Cardiac septum (tissue), 1 donor: ENCODE data around the gene LIN52. TPM values are rescaled to one million over a fixed set of nuclear protein-coding genes. Genes with fewer than 3 reads are reported as not detected.
"Not testable (repeated sequence)": the region's sequence is repeated elsewhere in the genome, so short reads cannot be mapped to it uniquely, and the experiment has no call there.

Experiments
- DNase-seq: peaks from one replicate; pipeline ENCODE4 v3.0.0-alpha.2; 2020; ENCODE audit warnings: low spot score
- intact Hi-C: fragments of 100-400 bp; cut with DNase I; formaldehyde crosslinking; loops from one replicate; pipeline ENCODE4 v1.14.0; 2022
- total RNA-seq: library from RNA; stranded (reverse); fragmentation: NEBNext Ultra II Directional; extraction: Animal tissue kit (Norgen Biotek cat#: 25700); gene quantifications from one replicate; pipeline ENCODE4 v1.2.1, GENCODE V29; 2021
- donor health status: DM: no; HTN: no; CAD: no.

Gene LIN52
- total RNA-seq, 1 donor from 2014 or later: 7.4 TPM

- no peak for DNase-seq
- intact Hi-C loops: no loop called here
Measured at GRCh38 chr14:74089251-74090020, 4.7 kb downstream of the LIN52 start.

DNA sequence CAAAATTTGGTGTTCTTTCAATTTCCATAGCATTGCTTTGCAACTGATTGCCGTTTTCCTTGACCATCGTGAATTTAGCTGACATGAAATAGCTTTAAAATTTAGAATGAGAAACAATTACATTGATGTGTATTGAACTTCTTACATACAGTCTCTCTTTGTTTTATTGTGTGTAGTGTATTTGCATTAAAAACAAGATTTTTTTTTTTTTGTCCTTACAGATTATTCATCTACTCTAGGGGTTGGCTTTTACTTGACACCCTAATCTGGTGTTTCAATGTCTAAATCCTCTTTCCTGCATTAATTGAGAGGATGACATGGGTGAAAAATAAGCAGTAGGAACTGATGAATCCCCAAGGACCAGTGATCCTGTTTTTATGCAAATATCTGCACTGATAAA is 20.6 kb downstream of the LIN52 start:
- DNase-seq: no peak
- intact Hi-C loops: no loop called here

DNA sequence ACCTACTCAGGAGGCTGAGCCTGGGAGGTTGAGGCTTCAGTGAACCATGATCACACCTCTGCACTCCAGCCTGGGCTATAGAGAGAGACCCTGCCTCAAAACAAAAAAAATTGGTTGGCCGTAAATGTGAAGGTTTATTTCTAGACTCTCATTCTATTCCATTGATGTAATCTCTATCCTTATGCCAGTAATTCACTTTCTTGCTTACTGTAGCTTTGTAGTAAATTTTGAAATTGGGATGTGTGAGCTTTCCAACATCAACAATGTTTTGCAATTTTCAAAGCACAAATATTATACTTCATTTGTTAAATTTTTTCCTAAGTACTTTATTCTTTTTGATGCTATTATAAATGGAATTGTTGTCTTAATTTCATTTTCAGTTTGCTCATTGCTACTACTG is 24.6 kb downstream of the LIN52 start:
- no peak for DNase-seq
- intact Hi-C loops: no loop called here

DNA sequence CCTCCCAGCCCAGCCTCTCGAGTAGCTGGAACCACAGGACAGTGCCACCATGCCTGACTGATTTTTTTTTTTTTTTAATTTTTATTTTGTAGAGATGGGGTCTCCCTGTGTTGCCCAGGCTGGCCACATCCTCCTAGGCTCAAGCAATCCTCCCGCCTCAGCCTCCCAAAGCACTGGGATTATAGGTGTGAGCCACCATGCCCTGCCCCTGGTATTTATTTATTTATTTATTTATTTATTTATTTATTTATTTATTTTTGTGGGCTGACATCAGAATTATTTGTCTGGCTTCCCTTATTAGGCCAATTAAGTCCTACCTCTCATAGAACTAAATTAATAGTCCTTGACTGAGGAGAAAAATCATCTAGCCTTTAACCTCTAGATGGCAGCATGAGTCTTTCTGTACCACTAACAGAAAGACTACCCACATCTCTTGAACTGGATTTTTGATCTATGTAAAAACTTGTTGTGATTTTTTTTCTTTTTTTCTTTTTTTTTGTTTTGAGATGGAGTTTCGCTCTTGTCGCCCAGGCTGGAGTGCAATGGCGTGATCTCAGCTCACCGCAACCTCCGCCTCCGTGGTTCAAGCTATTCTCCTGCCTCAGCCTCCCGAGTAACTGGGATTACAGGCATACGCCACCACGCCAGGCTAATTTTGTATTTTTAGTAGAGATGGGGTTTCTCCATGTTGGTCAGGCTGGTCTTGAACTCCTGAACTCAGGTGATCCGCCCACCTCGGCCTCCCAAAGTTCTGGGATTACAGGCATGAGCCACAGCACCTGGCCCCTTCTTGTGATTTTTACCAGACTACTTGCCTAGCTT is 26.9 kb downstream of the LIN52 start:
- intact Hi-C loops: loop anchor here (5.0 kb wide), 1 partner anchor 146 kb away; no protein-coding TSS in a partner anchor
- not testable (repeated sequence) for DNase-seq

- intact Hi-C loops, DNase-seq: not testable (repeated sequence)
Measured at GRCh38 chr14:74125487-74125886, 40.7 kb downstream of the LIN52 start.

DNA sequence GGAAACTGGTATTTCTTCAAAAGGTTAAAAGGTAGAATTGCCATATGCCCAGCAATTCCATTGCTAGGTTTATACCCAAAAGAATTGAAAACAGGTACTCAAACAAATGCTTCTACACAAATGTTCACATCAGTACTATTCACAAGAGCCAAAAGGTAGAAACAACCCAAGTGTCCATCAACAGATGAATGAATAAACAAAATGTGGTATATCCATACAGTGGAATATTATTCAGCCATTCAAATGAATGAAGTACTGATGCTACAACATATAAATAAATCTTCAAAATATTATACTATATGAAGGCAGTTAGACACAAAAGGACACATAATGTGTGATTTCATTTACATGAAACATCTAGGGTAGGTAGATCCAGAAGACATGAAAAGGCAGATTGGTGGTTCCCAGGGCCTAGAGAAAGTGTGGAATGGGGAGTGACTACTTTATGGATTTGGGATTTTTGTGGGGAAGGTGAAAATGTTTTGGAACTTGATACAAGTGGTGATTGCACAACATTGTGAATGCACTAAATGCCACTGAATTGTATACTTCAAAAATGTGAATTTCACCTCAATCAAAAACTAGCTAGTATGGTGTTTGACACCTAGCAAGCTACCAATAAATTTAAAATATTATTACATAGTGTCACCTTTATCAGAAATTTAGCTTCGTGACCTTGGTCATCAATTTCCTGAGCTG is 41.7 kb downstream of the LIN52 start:
- intact Hi-C loops: no loop called here
- DNase-seq: no peak

DNA sequence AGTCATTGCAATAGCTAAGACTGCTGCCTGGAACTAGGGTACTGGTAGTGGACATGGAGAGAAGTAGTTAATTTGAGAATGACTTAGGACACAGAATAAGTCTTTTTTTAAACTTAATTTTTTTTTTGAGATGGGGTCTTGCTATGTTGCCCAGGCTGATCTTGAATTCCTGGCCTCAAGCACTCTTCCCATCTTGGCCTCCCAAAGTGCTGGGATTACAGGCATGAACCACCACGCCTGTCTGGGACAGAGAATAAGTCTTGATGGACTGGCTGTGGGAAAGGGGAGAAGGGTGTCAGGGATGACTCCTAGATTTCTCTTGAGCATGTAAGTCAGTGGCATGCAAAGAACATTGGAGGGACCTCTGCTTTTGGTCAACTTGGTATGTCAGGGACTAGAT is 42.9 kb downstream of the LIN52 start:
- DNase-seq: no peak
- intact Hi-C loops: no loop called here

GRCh38 chr14:74133833-74134481 is 49.2 kb downstream of the LIN52 start:
- no peak for DNase-seq
- intact Hi-C loops: no loop called here

DNA sequence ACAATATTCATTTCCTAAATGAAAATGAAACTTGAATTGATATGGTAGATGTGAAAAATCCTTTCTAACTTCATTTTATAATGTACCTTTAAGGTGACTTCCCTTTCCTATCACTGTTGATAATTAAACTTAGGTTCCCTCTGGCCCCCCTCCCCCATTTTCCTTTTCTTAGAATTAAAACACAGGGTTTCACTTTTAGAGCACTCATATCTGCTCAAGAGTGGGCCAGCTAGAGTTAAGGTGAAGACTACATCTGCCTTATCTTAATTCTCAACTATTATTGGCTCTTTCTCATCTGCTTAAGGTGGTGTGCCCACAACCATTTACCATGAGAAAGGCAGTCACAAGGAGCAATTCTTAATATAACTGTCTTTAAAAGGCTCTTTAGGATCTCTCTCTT is 49.7 kb downstream of the LIN52 start:
- intact Hi-C loops: no loop called here
- no peak for DNase-seq

DNA sequence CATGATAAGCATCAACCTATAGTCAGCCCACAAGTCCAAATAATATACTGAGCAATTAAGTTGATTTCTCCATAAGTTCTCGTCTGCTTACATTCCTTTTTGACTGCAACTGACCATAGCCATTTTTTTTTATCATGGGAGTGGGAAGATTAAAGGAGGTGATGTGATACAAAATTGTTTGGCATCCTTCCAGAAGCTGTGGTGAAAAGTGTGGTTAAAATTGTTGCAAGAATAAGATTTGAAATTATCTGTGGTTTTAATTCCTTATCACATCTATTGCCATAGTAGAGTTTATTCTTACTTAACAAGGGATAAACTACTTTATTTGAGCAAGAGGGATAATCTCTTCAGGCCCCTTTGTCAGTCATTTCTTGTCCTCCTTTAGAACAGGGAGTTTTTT is 50.7 kb downstream of the LIN52 start:
- DNase-seq: no peak
- intact Hi-C loops: no loop called here

DNA sequence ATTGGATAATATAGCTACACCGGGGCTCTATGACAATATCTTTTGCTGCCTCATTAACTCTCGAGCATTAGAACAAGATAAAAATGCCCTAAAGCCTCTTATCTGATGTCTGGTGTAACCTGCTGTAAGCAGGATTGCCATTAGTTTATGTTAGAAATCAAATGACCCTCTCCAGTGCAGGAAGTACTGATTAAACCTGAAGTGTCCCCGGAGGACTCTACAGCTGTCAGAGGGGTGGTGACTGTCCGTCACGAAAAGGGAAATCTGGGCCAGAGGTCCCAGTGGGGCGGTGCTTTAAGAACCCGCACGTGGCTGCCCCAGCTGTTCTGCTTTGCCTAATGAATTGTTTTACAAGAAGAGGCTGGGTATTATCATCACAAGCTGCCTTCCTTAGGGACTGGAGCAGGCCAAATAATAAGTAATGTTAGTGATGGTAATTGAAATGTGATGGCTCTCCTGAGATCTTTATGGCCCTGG is 55.7 kb downstream of the LIN52 start:
- DNase-seq: peak; percentile 77
- intact Hi-C loops: no loop called here

GRCh38 chr14:74141703-74142102 is 56.9 kb downstream of the LIN52 start:
- intact Hi-C loops: no loop called here

DNA sequence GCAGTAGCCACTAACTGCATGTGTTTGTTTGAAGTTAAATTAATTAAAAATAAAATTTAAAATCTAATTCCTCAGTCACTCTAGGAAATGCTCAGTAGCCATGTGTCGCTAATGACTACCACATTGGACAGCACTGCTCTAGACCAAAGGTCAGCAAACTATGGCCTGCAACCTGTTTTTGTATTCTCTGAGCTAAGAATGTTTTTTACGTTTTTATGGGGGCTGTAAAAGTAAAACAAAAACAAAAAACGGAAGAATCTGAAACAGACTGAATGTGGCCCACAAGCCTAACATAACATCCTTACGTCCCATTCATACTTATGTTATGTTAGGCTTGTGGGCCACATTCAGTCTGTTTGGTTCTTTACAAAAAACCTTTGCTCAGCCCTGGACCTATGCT is 57.8 kb downstream of the LIN52 start:
- no peak for DNase-seq

More at GRCh38 chr14:74141703-74142102, 56.9 kb downstream of the LIN52 start:
- no peak for DNase-seq

DNA sequence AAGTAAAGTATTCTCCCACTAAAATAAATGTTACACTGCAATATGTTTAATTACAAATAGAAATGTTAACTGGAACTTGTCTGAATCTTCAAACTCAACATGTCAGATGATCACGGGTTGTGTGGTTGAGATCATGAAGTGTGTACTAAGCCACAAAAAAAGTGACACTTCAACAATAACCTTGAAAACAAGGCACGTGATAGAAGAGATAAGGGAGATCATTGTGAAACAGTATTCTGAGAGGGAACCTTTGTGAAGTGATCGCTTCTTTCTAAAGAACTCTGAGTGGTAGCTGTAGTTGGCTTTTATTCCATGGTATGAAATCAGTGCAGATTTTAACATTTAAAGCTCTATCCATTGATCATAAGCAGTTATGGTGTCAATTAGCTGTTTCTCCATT is 60.0 kb downstream of the LIN52 start:
- DNase-seq: no peak
- intact Hi-C loops: no loop called here

More for the DNA sequence above, 57.8 kb downstream of the LIN52 start:
- intact Hi-C loops: no loop called here

DNA sequence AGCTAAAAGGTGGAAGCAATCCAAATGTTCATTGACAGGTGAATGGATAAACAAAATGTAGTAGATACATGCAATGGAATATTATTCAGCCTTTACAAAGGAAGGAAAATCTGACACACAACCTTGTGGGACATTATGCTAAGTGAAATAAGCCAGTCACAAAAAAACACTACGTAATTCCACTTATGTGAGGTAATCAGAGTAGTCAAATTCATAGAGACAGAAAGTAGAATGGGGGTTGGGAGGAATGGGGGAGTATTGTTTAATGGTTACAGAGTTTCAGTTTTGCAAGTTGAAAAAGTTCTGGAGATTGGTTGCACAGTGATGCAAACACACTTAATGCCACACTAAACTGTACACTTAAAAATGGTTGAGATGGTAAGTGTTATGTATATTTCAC is 62.8 kb downstream of the LIN52 start:
- no peak for DNase-seq
- intact Hi-C loops: no loop called here

- DNase-seq: no peak
- intact Hi-C loops: no loop called here
Measured at GRCh38 chr14:74148705-74149104, 63.9 kb downstream of the LIN52 start.

DNA sequence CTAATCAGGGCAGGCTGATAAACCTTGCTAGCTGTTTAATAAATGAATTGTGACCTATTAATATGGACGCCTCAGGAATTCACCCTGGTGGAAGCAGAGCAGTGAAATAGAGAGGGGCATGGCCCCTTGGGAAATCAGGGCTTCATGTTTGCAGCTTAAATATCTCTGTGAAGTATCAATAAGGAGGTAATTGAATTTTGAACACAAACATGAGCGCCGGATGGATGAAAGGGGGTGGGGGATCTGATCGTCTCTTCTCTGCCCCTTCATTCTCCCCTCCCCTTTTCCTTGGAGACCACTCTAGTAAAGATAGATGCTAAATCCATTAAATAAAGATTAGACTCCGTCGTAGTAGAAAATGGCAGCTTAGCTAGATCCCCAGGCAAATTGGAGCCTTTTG is 70.5 kb downstream of the LIN52 start:
- DNase-seq: no peak
- intact Hi-C loops: no loop called here

DNA sequence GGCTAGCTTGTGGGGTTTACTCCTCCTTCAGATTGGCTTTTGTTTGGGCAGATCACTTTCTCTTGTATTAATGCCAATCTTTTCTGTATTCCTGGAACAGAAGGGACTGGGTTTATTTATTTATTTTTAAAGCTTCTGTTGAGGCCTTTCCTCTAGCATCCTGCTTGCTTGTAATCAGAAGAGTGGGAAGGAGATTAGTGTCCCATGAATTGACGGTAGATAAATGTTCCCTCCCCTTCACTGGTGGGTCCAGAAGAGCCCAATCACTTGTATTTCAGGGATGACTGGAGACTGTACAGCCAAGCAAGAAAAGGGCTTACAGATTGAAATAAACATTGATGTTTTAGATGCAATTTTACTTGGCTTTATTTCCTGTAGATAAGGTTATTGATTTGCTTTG is 71.0 kb downstream of the LIN52 start:
- DNase-seq: no peak
- intact Hi-C loops: no loop called here

- intact Hi-C loops: no loop called here
- no peak for DNase-seq
Measured at GRCh38 chr14:74160763-74161162, 76.0 kb downstream of the LIN52 start.
